ENCODE data around the gene STK39.

Gene STK39

DNA sequence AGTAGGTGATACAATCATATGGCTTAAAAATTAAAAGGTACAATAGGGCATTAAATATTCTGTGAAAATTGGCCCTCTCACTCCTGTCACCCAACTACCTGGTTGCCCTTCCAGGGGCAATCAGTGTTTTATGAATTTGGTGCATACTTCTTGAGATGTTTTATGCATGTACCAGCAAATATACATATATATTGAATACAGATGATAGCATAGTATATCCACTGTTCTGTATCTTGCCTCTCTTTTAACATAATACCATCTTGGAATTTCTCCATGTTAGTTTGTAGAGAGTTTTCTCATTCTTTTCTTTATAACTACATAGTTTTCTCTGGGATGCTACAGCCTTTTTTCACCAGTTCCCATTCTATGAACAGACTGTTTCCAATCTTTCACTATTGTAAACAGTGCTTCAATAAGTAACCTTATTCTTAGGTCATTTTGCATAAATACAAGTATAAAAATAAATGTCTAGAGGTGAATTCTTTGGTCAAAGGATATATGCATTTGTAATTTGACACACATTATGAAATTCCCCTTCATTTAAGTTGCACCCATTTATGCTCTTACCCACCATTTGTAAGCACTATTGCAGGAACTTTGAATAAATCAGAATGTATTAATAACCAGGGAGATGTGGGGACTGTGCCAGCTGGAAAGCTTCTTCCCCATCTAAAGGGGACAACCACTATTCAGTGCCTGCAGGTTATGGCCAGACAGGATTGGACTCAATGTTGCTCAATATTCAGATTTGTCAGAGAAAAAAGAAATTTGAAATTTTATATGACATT, 225.4 kb downstream of the STK39 start:
- in situ Hi-C loops (cut with MboI; ENCODE audit: low sequenced_read_pairs) = no loop called here

DNA sequence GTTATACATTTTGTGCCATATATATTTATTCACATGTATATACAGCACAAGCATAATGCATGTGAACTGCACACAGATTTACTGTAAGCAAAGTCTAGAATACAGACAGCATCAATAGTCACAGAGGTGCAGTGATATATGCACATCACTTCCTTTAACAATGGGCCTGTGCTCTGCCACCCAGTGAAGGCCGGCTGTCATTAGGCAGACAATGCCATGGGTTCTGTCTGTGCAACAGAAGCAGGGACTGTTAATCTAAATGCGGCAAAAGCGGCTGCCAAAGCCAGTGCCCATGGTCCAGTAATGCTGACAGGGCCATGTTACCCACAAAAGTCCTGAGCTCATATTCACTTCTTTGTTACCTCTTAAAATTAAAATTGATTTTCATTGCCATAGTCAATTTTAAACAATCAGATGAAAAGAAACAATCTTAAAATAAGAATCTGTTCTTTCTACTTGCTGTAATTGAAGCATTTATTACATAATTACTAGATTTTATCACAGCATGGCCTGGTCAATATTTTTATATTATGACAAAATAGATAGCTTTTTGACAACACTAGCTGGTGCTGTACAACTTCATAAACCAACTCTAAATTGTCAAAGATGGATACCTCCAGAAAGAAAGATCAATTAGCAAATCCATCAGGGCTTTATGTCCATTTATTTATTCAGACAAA, 232.0 kb downstream of the STK39 start:
- in situ Hi-C loops (cut with MboI; ENCODE audit: low sequenced_read_pairs) = no loop called here

DNA sequence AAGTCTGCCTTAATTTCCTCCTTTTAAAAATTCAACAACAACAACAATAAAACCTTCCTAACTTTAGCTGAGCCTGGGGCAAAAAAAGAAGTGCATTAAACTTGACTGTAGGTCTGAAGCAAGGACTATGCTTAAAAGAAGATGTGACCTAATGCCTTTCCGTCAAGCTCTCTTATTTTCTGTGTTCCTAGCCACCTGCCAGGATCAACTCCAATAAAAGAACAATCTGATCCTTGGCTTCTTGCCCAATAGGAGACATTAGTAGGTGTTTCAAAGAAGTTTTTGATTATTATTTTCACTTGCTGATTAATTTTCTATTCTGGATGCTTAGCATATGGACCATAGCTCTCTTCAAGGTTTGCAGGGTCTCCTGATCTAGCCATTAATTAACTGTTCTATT, 237.5 kb downstream of the STK39 start:
- in situ Hi-C loops (cut with MboI; ENCODE audit: low sequenced_read_pairs) = no loop called here

DNA sequence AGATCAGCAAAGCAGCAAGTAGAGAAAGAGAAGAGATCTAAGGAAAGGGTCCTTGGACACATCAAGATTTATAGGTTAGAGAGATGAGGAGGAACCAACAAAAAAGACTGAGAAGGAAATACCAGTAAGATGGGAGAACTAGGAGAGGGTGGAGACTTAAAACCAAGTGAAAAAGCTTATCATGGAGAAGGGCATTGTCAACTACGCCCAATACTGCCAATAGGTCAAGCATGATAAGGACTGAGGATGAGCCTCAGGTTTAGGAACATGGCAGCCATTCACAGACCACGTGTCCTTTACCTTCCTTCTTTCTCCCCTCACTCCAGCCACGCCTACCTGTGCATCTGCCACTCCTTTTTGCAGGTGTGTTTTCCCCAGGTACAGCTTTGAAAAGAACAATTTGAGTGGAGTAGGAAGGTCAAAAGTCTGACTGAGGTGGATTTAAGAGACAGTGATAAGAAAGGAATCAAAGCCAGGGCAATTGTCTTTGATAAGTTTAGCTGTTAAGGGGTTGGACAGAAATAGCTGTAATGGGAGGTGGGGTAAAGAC, 238.7 kb downstream of the STK39 start:
- in situ Hi-C loops (cut with MboI; ENCODE audit: low sequenced_read_pairs) = no loop called here

DNA sequence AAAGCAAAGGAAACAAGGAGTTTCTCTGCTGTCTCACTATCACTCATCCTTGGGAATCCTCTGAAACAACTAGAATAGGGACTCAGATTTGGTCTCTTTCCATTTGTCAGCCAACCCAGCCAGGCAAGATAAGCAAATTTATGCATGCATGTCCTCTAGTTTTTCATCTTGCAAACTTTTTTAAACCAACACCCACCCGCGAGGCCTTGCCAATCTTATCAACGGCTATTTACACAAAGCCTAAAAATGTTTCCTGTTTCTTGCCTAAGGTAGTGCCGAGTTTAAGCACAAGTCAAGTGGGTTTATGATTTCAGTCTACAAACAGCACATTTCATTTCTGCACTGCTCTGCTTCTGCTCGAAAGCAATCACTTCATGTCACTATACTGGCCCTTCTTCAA, 240.9 kb downstream of the STK39 start:
- in situ Hi-C loops (cut with MboI; ENCODE audit: low sequenced_read_pairs) = no loop called here

DNA sequence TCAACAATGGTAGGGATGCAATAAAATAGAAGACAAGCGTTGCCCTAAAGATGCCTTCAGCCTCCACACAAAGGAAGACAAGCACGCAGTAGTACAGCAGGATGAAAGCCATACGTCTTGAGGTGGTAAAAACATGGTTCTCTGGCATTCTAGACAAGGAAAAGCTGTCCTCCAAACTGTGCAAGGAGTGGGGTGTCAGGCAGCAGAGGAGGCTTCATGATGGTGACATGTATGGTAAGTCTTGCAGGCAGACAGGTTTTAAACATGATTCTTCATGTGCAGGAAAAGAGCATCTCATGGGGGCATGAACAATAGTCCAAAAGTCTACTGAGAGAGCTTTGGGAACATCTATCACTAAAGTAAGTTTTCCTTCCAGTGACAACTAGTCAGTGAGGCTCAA, 241.8 kb downstream of the STK39 start:
- in situ Hi-C loops (cut with MboI; ENCODE audit: low sequenced_read_pairs) = no loop called here

DNA sequence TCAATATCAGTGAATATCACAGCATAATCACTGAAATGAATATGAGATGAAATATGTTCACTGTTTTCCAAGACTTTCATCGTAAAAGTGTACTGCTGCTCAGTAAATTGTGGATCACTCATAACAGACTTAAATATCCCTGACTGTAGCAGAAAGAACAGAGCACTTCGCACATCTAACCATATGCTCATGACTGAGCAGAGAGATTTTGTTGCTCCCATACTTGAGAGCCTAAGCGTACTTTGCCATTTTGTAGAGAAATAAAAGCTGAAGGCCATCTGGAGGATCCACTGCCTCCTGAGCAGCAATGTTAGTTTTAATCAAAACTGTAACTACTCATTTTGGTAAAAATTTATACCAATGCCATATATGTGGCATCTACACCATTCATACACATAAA, 243.5 kb downstream of the STK39 start:
- in situ Hi-C loops (cut with MboI; ENCODE audit: low sequenced_read_pairs) = no loop called here

DNA sequence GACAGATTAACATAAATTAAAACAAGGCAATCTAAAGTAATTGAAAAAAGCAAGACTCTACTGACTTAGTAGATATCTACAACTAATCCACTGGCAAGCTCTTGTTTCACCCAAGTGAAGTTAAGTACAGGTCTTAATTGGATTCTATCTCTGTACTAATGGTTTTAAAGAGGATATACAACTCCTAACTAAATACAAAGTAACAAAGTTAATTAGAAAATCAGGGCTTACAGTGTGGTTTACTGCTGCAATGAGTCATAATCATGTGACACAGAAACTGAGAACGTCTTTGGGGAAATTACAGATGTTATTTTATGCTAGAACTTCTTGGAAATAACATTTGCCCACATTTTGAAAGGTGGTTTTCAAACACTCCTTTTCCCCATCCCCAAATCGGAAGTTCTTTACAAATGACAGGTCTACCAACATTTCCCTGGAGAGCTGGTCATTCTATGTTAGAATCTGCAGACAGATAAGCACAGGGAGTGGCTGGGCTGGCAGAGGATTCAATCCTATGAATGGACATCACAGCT, 245.3 kb downstream of the STK39 start:
- in situ Hi-C loops (cut with MboI; ENCODE audit: low sequenced_read_pairs) = no loop called here

DNA sequence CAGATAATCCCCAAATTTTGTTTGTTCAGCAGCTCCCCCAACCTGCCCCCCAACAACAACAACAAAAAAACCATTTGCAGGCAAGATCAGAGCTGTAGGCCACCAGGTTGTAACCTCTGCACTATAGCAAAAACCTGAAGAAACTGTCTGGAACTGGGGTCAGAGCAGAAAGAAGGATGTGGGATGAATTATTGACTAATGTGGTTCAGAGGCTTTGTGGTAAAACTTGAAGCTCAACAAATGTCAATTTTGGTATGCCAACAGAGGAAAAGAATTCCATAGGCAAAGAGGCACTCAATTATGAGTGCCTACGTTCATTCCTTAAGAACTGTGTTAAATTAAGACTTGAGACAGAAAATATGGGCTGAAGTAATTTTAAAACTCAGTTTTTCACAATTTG, 255.1 kb downstream of the STK39 start:
- in situ Hi-C loops (cut with MboI; ENCODE audit: low sequenced_read_pairs) = no loop called here

DNA sequence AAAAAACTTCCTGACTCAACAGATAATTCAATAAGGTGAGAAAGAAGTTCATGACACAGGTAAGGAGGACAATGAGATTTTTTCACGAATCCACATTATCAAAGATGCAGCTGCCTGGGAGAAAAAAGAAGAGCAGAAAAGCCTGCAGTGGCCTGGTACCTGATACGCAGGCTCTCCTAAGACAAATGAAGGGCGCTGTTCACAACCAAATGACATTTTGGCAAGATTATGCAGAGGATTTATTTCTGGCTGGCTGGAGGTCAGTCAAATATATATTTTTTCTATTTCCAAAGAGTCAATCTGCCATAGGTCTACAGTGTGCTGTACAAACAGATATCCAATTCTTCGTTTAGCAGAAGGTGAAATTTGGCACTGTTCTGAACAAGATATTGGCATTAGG, 257.3 kb downstream of the STK39 start:
- in situ Hi-C loops (cut with MboI; ENCODE audit: low sequenced_read_pairs) = no loop called here

DNA sequence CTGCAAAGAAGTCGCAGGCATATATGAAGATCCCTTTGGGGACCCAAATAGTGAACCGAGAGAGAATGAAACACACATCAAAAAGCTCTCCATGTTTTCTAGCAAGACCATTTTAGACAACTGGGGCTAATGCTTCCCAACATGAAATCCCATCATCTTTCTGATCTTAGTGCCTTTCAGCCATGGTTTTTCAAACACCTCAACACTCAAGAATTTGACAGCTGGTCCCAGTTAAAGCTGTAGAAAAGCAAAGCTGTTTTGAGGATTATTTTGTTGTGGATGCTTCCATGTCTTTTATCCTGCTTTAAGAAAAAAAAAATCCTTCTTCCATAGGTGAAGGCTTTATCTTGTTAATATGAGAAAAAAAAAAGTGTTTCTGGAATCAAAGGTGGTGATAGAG, 259.1 kb downstream of the STK39 start:
- in situ Hi-C loops (cut with MboI; ENCODE audit: low sequenced_read_pairs) = no loop called here

DNA sequence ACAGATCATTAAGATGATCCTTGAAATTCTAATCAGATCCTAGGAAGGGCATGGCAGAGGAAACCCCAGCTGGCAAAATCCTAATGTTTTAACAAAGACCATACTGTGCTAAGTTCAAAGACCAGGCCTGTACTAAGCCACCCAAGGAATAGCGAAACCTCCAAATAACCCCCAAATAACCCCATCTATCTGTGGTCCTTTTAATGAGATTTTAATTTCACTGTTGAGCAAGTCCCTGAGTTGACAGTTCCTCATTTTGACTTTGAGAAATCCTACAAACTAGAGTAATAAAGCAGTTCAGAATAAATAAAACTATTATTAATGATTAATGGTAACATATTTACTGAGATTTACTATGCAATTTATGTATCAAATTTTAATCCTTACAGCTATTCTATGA, 259.8 kb downstream of the STK39 start:
- in situ Hi-C loops (cut with MboI; ENCODE audit: low sequenced_read_pairs) = no loop called here

DNA sequence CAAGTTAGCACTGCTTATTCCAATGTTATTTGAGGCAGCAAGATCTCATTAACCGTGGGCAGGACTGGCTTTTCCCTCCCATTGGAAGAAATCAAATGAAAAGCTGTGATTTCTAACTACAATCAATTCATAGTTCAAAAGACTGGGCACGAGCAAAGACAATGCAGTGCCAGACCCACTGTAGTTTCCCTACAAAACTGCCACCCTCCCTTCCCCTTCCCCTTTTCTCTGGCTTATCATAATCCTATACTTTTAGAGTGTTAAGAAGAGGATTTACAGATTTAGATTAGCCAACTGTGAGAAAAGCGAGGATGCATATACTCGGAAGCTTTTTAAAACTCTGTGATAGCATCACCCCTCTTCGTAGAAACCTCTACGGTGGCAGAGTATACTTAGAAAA, 260.4 kb downstream of the STK39 start:
- in situ Hi-C loops (cut with MboI; ENCODE audit: low sequenced_read_pairs) = no loop called here

DNA sequence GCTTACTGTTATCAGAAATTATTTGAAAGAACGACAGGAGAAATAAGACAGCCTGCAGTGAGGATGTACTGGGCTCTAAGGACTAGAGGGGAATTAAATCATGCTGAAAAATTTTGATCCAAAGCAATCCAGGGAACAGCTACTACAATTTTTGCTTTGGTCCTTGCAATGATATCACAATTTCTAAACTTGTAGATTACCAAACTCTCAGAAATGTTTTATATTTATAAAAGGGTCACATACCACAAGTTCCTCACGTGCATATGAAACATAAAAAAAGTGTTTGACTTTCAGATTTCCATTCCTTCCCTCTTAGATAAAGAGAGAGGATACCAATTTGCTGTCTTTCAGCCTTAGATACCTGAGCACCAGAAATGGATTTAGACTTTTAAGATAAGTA, 261.2 kb downstream of the STK39 start:
- in situ Hi-C loops (cut with MboI; ENCODE audit: low sequenced_read_pairs) = no loop called here

DNA sequence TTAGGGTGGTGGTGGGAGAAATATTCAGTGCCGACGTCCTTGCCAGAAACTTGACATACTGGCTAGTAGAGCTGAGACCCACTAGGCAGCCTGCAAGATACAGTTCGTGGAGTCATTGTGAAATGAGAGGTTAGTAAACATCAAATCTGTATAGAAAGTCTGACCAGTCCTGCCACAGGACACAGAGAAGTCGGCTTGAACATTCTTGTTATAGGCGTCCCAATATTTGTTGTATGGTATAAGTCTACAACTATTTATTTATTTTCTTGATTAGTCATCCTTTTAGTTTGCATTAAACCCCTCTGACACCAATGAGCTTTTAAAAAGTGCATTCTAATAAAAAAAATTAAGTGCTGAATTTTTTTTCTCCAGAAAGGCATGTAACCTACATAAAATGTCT, 265.4 kb downstream of the STK39 start:
- in situ Hi-C loops (cut with MboI; ENCODE audit: low sequenced_read_pairs) = no loop called here

DNA sequence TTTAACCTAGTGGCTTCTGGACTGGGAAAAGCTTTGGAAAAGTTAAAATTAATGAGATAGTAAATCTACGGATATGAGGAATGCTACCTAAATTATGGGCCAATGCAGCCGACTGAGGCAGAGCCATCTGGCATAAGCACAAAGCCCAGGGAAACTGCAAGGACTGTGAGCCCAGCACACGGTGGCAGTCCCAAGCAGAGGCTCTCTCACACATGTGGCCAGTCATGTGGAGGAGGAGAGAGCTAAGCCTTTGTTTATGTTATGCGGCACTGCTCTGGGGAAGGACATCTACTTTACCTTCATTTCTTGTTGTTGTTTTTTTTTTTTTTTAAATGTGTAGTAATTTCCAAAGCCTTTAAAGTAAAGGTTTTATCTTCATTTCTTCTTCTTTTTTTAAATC, 267.0 kb downstream of the STK39 start:
- in situ Hi-C loops (cut with MboI; ENCODE audit: low sequenced_read_pairs) = no loop called here

DNA sequence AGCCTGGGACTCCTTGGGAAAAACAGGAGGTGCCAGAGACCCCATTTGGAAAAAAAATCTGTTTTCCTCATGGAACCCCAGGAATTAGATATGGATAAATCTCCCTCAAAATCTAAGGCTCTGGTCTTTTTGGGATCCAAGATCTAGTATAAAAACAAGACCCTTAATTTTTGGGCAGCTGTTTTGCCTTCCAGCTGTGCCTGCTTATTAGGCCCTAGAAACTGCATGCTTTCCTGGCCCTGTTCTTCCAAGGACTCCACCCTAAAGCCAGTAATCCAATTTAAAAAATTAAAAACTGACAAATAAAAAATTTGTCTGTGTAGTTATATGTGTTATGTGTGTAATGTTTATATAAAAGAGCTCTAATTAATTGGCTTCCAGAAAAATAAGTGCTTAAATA, 274.6 kb downstream of the STK39 start:
- in situ Hi-C loops (cut with MboI; ENCODE audit: low sequenced_read_pairs) = no loop called here

DNA sequence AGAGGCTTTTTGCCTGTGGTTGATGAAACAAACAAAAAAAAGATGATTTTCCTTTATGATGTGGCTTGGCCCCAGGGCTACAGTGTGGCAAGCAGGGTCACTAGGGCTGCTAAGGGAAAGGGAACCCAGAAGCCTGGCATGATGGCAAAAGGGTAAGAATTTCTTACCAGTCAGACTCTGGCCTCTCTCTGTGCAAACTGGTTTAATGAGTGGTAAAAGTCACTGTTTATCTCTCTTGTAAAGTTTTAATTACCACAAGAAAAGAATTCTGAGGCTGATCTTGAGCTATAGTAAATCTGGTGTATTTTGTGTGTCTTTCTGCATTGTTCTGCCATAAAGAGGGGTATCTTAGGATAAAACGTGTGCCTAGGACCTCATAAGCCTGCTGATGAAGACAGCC, 275.4 kb downstream of the STK39 start:
- in situ Hi-C loops (cut with MboI; ENCODE audit: low sequenced_read_pairs) = no loop called here

DNA sequence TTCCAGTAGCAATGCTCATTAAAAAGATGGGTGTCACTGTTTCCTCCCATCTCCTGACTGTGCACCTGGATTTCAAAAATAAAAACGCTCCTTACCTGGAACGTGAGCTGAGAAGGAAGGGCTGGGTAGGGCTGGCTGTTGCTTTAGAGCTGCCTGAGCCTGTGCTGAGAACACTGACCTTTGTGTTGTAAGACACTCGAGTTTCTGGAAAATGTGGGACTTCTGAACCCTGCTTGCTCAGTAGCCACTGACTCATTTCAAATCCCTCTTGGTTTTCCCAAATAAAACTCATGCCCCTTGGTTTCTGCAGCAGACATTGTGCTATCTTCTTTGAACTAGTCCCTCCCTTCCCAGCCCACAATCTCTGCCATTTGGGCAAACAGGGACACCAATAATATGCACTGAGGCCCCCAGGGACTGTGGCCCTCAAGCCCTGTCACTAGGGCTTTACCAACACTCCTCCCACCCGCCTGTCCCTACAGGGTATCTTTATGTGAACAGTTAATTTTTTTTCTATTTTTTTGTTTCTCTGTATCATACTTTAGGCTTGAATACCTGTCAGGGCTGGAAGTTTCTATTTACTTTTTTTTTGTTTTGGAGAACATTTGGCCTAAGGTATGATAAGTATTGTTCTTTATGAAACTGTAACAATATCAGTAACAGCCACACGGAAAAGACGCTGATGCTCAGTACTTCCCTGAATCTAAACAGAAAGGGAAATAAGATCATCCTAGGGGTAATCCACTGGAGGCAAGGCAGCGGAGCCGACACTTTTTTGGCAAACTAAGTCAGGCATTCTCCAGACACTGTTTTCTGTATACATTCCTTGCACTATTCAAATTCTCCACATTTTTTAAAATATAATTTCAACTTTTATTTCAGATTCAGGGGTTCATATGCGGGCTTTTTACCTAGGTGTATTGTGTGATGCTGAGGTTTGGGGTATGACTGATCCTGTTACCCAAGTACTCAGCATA, 280.2 kb downstream of the STK39 start:
- in situ Hi-C loops (cut with MboI; ENCODE audit: low sequenced_read_pairs) = no loop called here

DNA sequence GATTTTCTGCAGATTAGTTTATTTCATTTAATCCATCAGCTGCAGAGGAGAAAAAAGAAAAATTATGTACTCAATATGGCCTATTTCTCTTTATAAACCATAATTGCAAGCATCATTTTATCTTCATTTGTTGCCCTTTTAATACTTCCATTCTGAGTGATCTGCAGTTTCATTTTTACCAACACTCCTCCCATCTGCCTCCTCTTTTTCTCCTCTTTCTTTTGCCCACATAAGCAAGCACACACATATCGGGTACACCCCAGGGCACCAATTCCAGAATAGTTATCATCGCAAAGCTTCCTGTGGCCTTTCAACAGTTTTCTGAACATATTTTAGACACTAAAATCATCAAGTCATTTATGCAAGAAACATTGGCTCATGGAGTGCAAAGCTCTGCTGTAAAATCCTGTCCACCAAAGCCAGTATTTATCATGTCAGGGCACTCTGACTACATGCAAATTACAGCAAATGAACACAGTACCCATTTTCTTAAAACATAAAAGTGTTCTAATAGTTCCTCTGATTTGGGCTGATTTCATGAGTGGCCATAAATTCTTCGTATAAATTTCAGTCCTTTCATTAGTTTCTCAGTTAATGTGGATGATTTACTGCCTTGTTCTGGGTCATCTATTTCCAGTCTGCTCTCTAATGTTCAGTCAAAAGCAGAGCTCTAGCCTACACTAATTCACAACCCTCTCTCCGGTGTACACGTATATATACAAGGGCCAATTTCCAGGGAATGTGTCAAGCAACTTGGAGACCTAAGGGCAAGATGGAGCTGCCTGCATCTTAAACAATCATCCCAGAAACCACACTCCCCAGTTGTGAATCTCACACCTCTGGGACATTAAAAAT, 281.3 kb downstream of the STK39 start:
- in situ Hi-C loops (cut with MboI; ENCODE audit: low sequenced_read_pairs) = no loop called here
